GM18498 (cell line): ENCODE results near the gene MAN1C1.

Experiments used
- ATAC-seq: cut with Tn5 transposase; IDR thresholded peaks from one replicate; pipeline ENCODE4 v1.9.1; 2021; ENCODE audit warnings: mild to moderate bottlenecking, moderate library complexity; ENCODE audit not compliant: unreplicated experiment

MAN1C1 gene

DNA sequence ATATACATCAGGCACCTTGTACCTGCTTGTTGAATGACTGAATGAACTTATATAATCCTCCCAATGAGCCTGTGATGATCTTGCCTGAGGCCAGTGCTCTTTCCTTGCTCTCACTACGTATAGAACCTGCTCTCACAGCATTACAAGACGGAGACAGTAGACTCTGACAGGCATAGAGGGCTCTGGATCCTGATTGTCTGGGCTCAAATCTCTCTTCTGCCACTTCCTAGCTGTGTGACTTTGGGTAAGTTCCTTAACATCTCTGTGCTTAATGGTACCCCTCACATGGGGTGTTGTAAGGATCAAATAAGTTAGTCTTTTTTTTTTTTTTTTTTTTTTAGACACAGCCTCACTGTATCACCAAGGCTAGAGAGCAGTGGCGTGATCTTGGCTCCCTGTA lies 4.2 kb upstream of the MAN1C1 start:
- no peak for ATAC-seq

DNA sequence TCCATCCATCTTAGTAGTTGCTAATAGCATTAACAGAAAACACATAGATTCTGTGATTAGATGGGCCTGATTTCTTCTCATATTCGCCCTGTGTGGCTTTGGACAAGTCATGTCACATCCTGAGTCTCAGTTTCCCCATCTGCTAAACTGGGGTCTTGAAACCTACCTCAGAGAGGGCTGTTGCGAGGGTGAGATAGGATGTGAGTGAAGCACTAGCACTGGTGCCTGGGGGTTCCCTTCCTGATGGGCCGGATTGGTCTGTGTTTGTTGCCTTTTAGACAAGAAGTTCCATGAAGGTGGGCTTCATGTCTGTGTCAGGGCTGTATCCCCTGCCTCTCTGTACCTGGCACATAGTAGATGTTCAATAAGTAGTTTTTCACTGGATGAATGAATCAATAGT lies 3.5 kb upstream of the MAN1C1 start:
- no peak for ATAC-seq

DNA sequence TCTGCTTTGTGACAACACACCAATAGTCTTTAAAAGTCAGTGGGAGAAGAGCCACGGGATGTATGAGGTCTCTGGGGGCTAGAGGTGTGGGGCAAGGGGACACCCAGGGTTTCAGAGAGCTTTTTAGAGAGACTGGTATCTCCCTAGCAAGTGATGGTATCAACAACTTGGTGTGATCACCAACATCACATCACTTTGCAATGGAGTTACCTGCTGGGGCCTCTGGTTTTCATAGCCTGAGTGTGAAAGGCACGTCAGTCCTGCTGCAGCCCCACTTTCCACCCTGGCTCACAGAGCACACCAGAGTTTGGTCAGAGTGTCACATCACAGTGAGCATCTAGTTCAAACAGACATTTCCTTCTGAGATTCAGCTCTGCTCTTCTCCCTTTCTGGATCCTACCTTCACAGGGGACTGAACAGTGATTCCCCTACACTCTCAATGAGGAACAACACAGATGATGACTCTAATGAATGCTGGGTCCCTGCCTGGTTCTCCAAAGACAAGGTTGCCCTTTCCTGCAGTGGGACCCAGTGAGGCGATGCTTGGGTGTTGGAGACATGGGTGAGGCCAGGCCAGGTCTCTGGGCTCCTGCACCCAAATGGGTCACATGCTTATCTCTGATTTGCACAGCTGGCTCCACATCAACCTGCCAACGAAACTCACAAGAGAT lies 2.0 kb upstream of the MAN1C1 start:
- ATAC-seq, result no peak

DNA sequence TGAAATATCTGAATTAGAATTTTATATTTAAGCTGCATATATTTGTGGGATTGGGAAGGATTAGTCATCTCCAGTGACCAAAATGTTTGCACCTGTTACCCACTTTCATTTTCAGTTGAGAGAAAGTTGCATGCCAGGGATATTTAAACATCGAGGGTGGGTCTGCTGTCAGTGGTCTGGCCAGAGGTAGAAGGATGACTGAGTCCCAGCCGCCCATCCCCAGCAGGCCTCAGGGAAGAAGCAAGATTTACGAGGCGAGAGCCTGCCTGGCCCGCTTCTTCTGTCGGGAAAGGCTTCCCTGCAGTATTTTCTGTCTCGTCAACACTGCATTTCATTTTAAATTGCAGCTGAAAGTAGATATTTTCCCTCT lies 1.4 kb upstream of the MAN1C1 start:
- no peak for ATAC-seq

DNA sequence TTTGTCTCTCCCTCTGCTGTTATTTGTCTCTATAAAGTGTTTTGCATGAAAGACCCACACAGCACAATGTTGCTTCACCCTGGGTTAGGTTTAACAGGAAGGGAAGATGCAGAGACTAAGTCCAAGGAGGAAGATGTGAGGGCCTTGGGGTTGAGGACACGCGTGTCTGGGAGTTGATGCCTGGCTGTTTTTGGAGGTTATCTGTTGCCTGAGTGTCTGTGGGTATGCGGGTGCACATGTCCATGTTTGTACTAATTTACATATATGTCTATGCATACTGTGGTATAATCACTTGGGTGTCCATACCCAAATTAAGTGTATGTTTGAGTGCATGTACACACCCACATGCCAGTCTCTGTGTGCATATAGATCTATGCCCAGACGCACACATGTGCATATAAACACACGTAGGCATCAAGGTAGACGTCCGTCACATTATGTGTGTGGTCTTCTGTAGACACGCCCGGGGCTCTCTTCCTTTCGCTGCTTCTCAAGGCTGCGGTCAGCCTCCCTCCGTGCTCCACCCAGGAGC lies 962 bp upstream of the MAN1C1 start:
- ATAC-seq, result no peak

DNA sequence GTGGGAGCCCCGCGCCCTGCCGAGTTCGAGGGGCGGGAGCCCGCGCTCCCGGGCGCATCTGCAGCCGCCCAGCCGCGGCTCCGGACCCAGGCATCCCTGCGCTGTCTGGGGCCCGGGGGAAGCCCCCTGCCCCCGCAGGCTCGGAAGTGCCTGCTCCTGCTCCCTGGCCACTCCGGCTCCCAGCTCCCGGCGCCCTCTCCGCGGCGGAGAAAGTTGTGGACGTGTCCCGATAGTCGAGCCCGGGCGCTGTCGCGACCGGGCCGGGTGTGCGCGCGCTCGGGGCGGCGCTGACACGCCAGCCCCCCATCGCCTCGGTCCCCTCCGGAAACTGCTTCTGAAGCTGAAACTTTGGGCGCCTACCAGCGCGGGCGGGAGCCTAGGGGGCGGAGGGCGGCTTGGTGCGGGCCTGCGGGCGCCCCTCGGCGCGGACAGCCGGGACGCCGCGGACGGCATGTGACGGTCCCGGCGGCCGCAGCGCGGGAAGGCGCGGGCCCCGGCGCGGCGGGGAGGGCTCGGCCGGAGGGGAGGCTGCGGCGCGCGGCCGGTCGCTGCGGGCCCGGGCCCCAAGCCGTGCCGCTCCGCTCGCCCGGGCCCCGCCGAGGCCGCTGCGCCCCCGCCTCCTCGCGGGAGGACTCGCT lies 515 bp downstream of the MAN1C1 start:
- no peak for ATAC-seq

DNA sequence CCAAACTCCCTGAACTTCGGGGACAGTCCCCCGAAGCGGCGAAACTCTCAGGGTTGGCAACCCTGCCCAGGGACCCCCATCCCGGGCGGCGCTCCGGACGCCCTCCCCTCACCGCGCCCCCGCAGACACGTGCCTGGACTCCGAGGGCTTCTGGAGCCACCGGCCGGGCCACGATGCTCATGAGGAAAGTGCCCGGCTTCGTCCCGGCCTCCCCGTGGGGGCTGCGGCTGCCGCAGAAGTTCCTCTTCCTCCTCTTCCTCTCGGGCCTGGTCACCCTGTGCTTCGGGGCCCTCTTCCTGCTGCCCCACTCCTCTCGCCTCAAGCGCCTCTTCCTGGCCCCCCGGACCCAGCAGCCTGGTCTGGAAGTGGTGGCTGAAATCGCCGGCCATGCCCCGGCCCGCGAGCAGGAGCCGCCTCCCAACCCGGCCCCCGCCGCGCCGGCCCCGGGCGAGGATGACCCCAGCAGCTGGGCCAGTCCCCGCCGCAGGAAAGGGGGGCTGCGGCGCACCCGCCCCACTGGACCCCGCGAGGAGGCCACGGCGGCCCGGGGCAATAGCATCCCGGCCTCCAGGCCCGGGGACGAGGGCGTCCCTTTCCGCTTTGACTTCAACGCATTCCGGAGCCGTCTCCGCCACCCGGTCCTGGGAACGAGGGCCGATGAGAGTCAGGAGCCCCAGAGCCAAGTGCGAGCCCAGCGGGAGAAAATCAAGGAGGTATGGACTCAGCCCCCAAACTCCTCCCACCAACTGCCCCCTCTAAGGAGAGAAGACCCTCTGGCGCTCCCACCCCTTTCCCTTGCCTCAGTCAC lies 1.2 kb downstream of the MAN1C1 start:
- ATAC-seq, result no peak

DNA sequence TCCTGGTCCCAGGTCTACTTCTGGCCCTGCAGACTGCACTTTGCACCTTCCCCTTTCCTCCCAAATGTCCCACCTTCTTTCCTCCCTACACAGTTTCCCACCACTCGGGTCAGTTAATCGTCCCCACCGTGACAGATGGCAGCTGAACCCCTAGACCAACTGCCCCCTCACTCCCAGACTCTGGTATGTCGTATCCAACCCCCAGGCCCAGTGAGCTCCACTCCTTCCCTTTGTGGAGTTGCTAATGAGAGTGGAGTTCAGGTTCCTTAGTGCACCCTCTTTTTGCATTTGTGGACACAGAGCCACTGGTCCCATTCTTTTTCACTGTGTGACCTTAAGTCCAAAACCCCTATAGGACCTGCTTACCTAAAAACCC lies 1.8 kb downstream of the MAN1C1 start:
- ATAC-seq, result no peak

DNA sequence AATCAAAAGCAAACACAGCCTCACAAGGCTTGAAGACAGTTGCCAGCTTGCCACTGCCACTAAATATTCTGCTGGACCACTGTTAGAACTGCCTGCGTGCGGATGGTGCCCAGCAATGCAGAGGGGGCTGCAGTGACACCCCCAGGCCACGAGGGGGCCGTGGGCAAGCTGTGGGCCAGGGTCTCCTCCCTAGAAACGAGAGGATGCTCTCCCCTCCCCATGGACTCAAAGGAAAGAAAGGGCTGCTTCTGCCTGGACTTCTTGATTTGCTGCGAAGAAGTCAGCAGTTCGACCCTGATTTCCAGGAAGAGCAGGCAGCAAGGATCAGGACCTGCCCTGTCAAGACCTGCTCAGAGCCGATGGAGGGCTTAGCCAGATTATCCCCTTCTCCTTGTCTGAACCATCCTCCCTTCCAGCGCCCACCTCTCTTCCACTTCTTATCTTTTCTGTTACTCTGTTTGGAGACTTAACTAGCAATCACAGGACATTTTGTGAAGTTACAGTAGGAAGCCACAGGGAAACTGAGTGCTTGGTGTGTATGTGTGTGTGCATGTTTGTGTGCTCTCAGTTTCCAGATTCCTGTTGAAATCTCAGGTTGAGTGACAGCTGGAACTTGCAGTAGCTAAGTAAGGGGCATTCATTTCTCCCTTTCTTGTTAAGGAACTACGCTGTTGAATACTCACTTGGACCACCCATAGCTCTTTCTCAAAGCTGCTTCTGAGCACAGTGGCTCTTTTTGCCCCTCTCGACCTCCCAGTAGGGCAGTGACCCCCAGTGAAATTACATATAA lies 2.7 kb downstream of the MAN1C1 start:
- ATAC-seq, result no peak

DNA sequence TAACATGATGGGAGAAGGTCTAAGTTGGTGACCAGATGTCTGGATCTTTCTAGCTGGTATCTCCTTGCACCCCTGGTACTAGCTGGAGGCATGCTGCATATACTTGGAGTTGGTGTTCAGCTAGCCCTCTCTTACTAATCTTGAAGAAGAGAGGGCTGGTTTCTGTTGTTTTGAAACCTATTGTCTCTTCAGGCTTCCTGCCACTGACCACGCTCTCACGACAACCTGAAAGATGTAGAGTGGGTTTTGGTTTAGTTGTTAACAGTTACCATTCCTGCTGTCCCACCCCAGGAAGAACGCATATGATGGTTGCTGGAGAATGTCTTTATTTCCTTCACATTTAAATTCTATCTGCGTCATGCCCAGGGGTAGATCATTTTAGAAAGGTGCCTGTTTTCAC lies 3.6 kb downstream of the MAN1C1 start:
- no peak for ATAC-seq

DNA sequence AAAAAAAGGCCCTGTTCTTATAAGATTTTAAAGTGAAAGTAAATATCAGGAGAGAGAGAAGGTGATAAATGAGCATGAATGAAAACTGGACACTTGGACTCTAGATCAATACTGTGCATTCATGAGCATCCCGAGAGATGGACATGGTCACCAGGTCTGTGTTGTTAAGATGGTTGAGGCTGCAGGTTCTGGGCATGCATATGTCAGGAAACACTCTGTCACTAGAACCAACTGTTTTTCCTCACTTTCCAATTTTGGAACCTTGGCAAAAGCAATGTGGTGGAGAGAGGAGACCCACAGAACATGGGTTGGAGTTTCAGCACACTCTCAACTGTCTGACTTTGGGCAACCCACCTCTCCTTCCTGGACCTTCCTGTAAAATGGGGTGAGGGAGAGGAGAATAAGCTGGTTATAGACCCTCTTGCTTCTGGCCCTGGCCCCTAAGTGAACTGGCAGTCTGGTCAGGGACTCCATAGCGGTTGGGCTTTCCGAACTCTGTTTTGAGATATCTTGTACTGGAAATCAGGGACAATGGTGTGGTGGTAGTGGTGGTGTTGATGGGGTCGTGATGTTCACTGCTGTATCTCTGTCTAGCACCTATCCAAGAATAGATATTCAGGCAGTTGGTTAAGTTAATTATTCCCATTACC lies 4.2 kb downstream of the MAN1C1 start:
- ATAC-seq, result no peak

DNA sequence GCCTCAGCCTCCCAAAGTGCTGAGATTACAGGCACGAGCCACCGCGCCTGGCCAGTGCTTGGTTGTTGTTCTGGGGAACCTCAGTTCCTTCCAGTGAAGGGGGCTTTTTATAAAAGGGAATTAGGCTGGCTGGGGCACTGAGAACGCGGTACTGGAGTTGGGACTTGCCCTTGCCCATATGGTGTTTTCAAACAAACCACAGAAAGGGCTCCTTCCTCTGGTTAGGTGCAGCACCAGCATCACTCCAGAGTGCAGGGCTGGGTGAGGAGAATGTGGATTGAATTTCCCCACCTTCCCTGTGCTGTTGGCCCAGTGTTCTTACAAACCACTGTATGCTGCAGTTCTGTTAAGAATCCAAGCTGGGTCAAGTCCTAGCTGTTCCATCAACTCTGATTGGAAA lies 5.3 kb downstream of the MAN1C1 start:
- ATAC-seq, result no peak

DNA sequence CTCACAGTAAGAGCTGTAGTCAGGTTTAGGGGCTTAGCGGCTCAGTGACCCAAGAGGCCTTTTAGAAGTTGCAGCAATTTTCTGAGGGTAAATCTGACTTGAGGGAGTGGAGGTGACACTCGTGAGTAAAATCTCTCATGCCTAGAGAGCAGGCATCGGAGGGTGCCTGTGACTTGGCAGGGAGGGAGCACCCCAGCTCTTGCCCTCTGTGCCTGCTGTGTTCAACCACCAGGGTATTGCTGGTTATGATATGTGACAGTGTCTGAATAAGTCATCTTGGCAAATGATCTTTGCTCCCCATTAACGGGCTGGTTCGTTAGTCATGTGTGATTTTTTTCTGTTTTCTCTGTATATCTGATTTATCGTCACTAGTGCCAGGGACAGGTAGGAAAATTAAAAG lies 5.9 kb downstream of the MAN1C1 start:
- no peak for ATAC-seq

DNA sequence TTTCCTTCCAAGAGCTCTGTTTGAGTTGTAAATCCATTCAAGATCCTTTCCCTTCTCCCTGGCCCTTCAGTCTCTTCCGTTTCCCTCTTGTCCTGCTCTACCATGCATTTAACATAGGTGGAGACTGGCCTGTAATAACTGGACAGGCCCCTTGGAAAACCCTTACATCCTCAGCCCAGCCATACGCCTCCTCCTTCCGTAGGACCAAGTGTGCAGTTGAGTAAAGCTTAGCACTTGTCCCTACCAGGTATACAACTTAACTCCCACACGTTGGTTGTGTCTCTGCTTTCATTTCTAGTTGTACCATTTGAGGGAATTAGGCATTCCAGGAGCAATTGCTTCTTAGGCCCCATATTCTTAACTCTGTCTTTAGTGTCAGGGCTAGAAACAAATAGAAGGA lies 6.4 kb downstream of the MAN1C1 start:
- no peak for ATAC-seq

DNA sequence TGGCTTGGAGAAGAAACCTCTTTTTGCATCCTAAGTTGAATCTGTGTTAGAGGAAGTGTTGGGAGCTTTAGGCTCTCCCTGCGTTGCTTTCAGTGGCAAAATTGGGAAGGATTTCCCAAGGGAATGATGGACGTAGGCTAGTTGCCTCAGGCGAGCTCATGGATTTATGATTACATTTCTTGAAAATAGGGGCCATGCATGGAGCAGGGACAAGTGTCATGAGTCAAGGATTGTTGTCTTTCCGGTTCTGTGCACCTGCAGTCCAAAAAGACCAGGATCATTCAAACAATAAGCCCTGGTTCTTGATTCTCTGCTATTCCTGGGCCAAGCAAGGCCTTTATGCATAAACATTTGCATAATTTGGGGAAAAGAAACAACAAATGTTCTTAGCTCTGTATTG lies 7.1 kb downstream of the MAN1C1 start:
- no peak for ATAC-seq

DNA sequence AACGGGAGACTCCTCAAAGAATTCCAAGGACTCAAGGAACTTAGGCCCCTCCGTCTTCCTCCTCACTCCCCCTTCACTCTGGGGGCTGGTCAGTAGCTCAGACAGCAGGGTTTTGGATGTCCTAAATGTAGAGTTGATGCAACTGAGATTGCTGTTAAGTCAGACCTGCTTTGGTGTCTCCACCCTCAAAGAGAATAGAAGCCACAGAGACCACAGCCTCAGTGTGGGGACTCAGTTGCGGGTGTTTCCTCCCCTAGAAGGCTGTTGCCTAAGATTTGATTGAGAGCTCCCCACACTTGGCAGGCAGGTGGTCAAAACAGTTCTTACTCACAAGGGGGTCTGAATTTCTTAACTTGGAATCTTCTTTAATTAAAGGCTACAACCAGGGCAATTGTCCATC lies 7.6 kb downstream of the MAN1C1 start:
- ATAC-seq, result no peak

DNA sequence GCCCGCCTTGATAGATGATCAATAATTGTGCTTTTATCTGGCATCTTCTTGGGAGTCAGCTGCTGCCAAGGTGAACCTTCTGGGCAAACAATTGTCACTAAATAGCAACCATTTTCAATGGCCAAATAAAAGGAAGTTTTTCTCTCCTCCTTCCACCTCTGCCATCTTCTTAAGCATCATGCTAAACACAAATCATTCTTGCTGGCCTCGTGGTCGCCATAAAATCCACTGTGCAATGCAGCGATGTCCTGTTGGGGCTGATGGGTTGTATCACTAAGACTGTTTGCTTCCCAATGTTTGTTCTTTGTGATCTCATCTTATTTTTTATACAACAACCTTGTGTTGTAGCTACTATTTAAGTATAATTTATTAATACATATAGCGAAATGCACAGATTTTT lies 8.0 kb downstream of the MAN1C1 start:
- no peak for ATAC-seq

DNA sequence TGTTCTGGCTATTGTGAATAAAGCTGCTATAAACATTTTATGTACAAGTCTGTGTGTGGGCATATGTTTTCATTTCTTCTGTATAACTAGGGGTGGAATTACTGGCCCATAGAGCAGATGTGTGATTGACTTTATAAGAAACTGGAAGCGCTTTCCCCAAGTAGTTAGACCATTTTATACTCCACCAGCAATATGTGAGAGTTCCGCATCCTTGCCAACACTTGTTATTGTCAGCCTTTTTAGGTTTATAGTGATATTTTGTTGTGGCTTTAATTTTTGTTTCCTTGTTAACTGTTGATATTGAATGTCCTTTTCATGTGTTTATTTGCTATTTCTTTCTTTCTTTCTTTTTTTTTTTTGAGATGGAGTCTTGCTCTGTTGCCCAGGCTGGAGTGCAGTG lies 9.4 kb downstream of the MAN1C1 start:
- ATAC-seq, result no peak

DNA sequence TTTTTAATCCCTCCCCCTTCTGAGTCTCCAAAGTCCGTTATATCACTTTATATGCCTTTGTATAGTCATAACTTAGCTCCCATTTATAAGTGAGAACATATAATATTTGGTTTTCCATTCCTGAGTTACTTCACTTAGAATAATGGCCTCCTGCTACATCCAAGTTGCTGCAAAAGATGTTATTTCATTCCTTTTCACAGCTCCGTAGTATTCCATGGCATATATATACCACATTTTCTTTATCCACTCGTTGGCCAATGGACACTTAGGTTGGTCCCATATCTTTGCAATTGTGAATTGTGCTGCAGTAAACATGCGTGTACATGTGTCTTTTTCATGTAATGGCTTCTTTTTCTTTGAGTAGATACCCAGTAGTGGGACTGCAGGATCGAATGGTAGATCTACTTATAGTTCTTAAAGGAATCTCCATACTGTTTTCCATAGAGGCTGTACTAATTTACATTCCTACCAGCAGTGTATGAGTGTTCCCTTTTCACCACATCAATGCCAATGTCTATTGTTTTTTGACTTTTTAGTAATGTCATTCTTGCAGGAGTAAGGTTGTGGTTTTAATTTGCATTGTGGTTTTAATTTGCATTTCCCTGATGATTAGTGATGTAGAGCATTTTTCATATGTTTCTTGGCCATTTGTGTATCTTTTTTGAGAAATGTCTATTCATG lies 12.3 kb downstream of the MAN1C1 start:
- no peak for ATAC-seq

DNA sequence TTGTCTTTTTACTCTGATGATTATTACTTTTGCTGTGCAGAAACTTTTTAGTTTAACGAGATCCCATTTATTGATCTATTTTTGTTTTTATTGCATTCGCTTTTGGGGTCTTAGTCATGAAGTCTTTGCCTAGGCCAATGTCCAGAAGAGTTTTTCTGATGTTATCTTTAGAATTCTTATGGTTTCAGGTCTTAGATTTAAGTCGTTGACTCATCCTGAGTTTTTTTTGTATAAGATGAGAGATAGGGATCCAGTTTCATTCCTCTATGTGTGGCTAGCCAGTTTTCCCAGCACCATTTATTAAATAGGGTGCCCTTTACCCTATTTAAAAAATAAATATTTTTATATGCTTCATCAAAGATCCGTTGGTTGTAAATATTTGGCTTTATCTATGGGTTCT lies 13.2 kb downstream of the MAN1C1 start:
- ATAC-seq, result no peak
